ENCODE measurements around the gene CENPB.

- no peak for TF ChIP-seq SIN3A (IDR thresholded peaks at IDR 0.05; ENCODE audit: borderline replicate concordance, low read depth, low read length)
- TF ChIP-seq JUND (IDR thresholded peaks at IDR 0.05): no peak
- TF ChIP-seq YY1 (IDR thresholded peaks at IDR 0.05; ENCODE audit: low read depth): no peak
- no peak for TF ChIP-seq CTCF (IDR thresholded peaks at IDR 0.05)
- TF ChIP-seq POLR2AphosphoS5 (IDR thresholded peaks at IDR 0.05; ENCODE audit: low read depth, low read length): no peak
- TF ChIP-seq FOXJ3 (CRISPR knock-in tag; IDR thresholded peaks at IDR 0.05): no peak
- no peak for TF ChIP-seq EP300 (IDR thresholded peaks at IDR 0.05; ENCODE audit: borderline replicate concordance in 1 of 2, low read depth in 1 of 2, low read length in 1 of 2)
- no peak for TF ChIP-seq RAD21 (IDR thresholded peaks at IDR 0.05; ENCODE audit: low read length)
- TF ChIP-seq TEAD4 (IDR thresholded peaks at IDR 0.05; ENCODE audit: borderline replicate concordance, insufficient read depth): no peak
- no peak for TF ChIP-seq MEF2A (IDR thresholded peaks at IDR 0.05; ENCODE audit: borderline replicate concordance, low read depth)
- TF ChIP-seq NFIC (IDR thresholded peaks at IDR 0.05; ENCODE audit: borderline replicate concordance): no peak
- TF ChIP-seq RFX5 (IDR thresholded peaks at IDR 0.05; ENCODE audit: low read length): no peak
These were observed 34.2 kb downstream of the CENPB start for GRCh38 chr20:3752386-3752759.
